ENCODE measurements around the gene CYP20A1. TPM values are rescaled to one million over a fixed set of nuclear protein-coding genes. Genes with fewer than 3 reads are reported as not detected.

Gene CYP20A1
- total and polyA plus RNA-seq, 2 of the 8 experiments (the other 6 are each of a cell fraction or from before 2014, with no cell fraction given), result 6.2 to 21.5 TPM

DNA sequence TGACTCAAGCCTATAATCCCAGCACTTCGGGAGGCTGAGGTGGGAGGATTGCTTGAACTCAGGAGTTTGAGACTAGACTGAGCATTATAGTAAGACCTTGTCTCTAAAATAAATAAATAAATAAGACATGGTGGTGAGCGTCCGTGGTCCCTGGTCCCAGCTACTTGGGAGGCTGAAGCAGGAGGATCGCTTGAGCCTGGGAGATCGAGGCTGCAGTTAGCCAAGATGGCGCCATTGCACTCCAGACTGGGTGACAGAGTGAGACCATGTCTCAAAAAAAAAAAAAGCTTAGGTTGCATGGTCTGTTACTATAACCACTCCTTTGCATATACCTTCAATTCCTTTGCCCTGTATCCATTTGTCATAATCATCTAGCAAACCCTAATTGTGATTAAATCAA, 3.7 kb downstream of the CYP20A1 start (continued):
- TF ChIP-seq RBBP5 (IDR thresholded peaks at IDR 0.05; ENCODE audit: borderline replicate concordance, low read depth, low read length) (no peak), POU5F1 (IDR thresholded peaks at IDR 0.05; ENCODE audit: low read depth, low read length) (no peak), CHD2 (IDR thresholded peaks at IDR 0.05; ENCODE audit: low read length) (no peak), SIN3A (conservative IDR thresholded peaks at IDR 0.05 in 1 of 2, IDR thresholded peaks at IDR 0.05 in 1 of 2; ENCODE audit: low read depth in 1 of 2, low read length in 2 of 2) (no peak), CHD1 (IDR thresholded peaks at IDR 0.05; ENCODE audit: low read depth, low read length) (no peak), SIRT6 (IDR thresholded peaks at IDR 0.05; ENCODE audit: low read length) (no peak), SUZ12 (IDR thresholded peaks at IDR 0.05; ENCODE audit: low read length) (no peak), NANOG (IDR thresholded peaks at IDR 0.05; ENCODE audit: insufficient read depth, low read depth, low read length, poor library complexity, severe bottlenecking) (no peak)
- TF ChIP-seq, protein P1, sequence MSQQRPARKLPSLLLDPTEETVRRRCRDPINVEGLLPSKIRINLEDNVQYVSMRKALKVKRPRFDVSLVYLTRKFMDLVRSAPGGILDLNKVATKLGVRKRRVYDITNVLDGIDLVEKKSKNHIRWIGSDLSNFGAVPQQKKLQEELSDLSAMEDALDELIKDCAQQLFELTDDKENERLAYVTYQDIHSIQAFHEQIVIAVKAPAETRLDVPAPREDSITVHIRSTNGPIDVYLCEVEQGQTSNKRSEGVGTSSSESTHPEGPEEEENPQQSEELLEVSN (IDR thresholded peaks at IDR 0.05), result no peak
- TF ChIP-seq, protein P2, sequence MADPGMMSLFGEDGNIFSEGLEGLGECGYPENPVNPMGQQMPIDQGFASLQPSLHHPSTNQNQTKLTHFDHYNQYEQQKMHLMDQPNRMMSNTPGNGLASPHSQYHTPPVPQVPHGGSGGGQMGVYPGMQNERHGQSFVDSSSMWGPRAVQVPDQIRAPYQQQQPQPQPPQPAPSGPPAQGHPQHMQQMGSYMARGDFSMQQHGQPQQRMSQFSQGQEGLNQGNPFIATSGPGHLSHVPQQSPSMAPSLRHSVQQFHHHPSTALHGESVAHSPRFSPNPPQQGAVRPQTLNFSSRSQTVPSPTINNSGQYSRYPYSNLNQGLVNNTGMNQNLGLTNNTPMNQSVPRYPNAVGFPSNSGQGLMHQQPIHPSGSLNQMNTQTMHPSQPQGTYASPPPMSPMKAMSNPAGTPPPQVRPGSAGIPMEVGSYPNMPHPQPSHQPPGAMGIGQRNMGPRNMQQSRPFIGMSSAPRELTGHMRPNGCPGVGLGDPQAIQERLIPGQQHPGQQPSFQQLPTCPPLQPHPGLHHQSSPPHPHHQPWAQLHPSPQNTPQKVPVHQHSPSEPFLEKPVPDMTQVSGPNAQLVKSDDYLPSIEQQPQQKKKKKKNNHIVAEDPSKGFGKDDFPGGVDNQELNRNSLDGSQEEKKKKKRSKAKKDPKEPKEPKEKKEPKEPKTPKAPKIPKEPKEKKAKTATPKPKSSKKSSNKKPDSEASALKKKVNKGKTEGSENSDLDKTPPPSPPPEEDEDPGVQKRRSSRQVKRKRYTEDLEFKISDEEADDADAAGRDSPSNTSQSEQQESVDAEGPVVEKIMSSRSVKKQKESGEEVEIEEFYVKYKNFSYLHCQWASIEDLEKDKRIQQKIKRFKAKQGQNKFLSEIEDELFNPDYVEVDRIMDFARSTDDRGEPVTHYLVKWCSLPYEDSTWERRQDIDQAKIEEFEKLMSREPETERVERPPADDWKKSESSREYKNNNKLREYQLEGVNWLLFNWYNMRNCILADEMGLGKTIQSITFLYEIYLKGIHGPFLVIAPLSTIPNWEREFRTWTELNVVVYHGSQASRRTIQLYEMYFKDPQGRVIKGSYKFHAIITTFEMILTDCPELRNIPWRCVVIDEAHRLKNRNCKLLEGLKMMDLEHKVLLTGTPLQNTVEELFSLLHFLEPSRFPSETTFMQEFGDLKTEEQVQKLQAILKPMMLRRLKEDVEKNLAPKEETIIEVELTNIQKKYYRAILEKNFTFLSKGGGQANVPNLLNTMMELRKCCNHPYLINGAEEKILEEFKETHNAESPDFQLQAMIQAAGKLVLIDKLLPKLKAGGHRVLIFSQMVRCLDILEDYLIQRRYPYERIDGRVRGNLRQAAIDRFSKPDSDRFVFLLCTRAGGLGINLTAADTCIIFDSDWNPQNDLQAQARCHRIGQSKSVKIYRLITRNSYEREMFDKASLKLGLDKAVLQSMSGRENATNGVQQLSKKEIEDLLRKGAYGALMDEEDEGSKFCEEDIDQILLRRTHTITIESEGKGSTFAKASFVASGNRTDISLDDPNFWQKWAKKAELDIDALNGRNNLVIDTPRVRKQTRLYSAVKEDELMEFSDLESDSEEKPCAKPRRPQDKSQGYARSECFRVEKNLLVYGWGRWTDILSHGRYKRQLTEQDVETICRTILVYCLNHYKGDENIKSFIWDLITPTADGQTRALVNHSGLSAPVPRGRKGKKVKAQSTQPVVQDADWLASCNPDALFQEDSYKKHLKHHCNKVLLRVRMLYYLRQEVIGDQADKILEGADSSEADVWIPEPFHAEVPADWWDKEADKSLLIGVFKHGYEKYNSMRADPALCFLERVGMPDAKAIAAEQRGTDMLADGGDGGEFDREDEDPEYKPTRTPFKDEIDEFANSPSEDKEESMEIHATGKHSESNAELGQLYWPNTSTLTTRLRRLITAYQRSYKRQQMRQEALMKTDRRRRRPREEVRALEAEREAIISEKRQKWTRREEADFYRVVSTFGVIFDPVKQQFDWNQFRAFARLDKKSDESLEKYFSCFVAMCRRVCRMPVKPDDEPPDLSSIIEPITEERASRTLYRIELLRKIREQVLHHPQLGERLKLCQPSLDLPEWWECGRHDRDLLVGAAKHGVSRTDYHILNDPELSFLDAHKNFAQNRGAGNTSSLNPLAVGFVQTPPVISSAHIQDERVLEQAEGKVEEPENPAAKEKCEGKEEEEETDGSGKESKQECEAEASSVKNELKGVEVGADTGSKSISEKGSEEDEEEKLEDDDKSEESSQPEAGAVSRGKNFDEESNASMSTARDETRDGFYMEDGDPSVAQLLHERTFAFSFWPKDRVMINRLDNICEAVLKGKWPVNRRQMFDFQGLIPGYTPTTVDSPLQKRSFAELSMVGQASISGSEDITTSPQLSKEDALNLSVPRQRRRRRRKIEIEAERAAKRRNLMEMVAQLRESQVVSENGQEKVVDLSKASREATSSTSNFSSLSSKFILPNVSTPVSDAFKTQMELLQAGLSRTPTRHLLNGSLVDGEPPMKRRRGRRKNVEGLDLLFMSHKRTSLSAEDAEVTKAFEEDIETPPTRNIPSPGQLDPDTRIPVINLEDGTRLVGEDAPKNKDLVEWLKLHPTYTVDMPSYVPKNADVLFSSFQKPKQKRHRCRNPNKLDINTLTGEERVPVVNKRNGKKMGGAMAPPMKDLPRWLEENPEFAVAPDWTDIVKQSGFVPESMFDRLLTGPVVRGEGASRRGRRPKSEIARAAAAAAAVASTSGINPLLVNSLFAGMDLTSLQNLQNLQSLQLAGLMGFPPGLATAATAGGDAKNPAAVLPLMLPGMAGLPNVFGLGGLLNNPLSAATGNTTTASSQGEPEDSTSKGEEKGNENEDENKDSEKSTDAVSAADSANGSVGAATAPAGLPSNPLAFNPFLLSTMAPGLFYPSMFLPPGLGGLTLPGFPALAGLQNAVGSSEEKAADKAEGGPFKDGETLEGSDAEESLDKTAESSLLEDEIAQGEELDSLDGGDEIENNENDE (IDR thresholded peaks at IDR 0.05; ENCODE audit: insufficient replicate concordance, low read length), result no peak
